H1 (cell line): ENCODE results near the gene CGNL1. TPM values are rescaled to one million over a fixed set of nuclear protein-coding genes. Genes with fewer than 3 reads are reported as not detected.

Source experiments
- CTCF ChIA-PET: fragments of 300-600 bp; sonication (Branson Sonifier 250); formaldehyde crosslinking; loops from one replicate; lab custom pipeline; 2021; ENCODE audit not compliant: partially characterized antibody; lab: Charles Lee
- POLR2A ChIA-PET: fragments of 300-600 bp; sonication (Branson Sonifier 250); formaldehyde crosslinking; loops from one replicate; lab custom pipeline; 2021; ENCODE audit warnings: inconsistent platforms; ENCODE audit not compliant: partially characterized antibody; lab: Charles Lee
- DNase-seq, 2 experiments: peaks; one replicate each; pipeline versions ENCODE4 v3.0.0 to v3.0.0-alpha.2; 2010 to 2022; ENCODE audit warnings: low spot score in 2 of 2, low read depth in 1 of 2, mixed read lengths in 1 of 2
- FAIRE-seq: peaks from 2 replicates; lab custom pipeline; 2011; peaks lifted over from hg19 to GRCh38; lab: Jason Lieb, UNC
- H2AFZ ChIP-seq: 2 replicates; pipeline ENCODE4 v1.8.1; 2012; ENCODE audit warnings: low read length, inconsistent platforms
- H2AK5ac ChIP-seq: 2 replicates; pipeline ENCODE4 v1.6.1; 2013; ENCODE audit warnings: low read depth, low read length
- H2BK120ac ChIP-seq: replicated peaks from 2 replicates; pipeline ENCODE3; 2013; ENCODE audit warnings: low read depth, low read length, inconsistent platforms
- H2BK12ac ChIP-seq: 2 replicates; pipeline ENCODE4 v1.6.1; 2013; ENCODE audit warnings: low read depth, low read length
- H2BK15ac ChIP-seq: 2 replicates; pipeline ENCODE4 v1.6.1; 2013; ENCODE audit warnings: low read length
- H2BK20ac ChIP-seq: 2 replicates; pipeline ENCODE4 v1.6.1; 2013; ENCODE audit warnings: low read length
- H2BK5ac ChIP-seq: 2 replicates; pipeline ENCODE4 v1.6.1; 2013; ENCODE audit warnings: low read depth, low read length
- H3K14ac ChIP-seq: 2 replicates; pipeline ENCODE4 v1.6.1; 2013; ENCODE audit warnings: inconsistent platforms; ENCODE audit not compliant: insufficient read length
- H3K18ac ChIP-seq: 2 replicates; pipeline ENCODE4 v1.6.1; 2013; ENCODE audit warnings: low read length; ENCODE audit errors: extremely low read depth
- H3K23ac ChIP-seq: 2 replicates; pipeline ENCODE4 v1.6.1; 2013; ENCODE audit warnings: inconsistent platforms; ENCODE audit not compliant: insufficient read length
- H3K23me2 ChIP-seq: 2 replicates; pipeline ENCODE4 v1.6.1; 2013; ENCODE audit warnings: low read depth, low read length
- H3K27ac ChIP-seq: 2 replicates; pipeline ENCODE4 v1.6.1; 2011; ENCODE audit warnings: low read depth, low read length, inconsistent platforms
- H3K27me3 ChIP-seq, 4 experiments: replicated peaks in 1 of 4; 1 replicate in 1 of 4; 2 replicates in 3 of 4; pipeline versions ENCODE4 v1.6.1 to v1.8.1; 2011 to 2013; ENCODE audit warnings: low read length in 3 of 4, mild to moderate bottlenecking in 3 of 4, inconsistent platforms in 2 of 4, mixed read lengths in 2 of 4, moderate library complexity in 1 of 4; ENCODE audit not compliant: control insufficient read depth in 3 of 4, insufficient read depth in 3 of 4; ENCODE audit errors: extremely low read depth in 1 of 4
- H3K36me3 ChIP-seq, 4 experiments: 2 replicates each; pipeline versions ENCODE4 v1.6.1 to v1.8.1; 2011 to 2013; ENCODE audit warnings: mild to moderate bottlenecking in 4 of 4, low read length in 3 of 4, moderate library complexity in 2 of 4, control low read depth in 1 of 4, inconsistent platforms in 1 of 4; ENCODE audit not compliant: insufficient read depth in 4 of 4, control insufficient read depth in 2 of 4
- H3K4ac ChIP-seq: replicated peaks from 2 replicates; pipeline ENCODE3; 2013; ENCODE audit warnings: low read length, low read depth, mixed read lengths, inconsistent platforms; ENCODE audit not compliant: insufficient read length
- H3K4me1 ChIP-seq, 4 experiments: replicated peaks in 1 of 4; 1 replicate in 1 of 4; 2 replicates in 3 of 4; pipeline versions ENCODE4 v1.6.1 to v1.8.1; 2011 to 2013; ENCODE audit warnings: low read length in 3 of 4, inconsistent platforms in 2 of 4, mixed read lengths in 1 of 4; ENCODE audit not compliant: insufficient read depth in 4 of 4, control insufficient read depth in 3 of 4
- H3K4me2 ChIP-seq, 2 experiments: 2 replicates each; pipeline versions ENCODE4 v1.6.1 to v1.8.1; 2011 to 2013; ENCODE audit warnings: low read depth in 2 of 2, low read length in 2 of 2, control low read depth in 1 of 2, inconsistent platforms in 1 of 2, mild to moderate bottlenecking in 1 of 2; ENCODE audit not compliant: insufficient read depth in 1 of 2
- H3K4me3 ChIP-seq, 4 experiments: fragments of 200-600, 300-600 bp in 1 of 4; sonication (generic), shearing (Covaris generic), sonication (Bioruptor Twin) in 1 of 4; 2 replicates each; pipeline versions ENCODE4 v1.5.1 to v1.8.1; 2011 to 2016; ENCODE audit warnings: low read length in 4 of 4, low read depth in 3 of 4, control low read depth in 2 of 4, inconsistent platforms in 2 of 4, mild to moderate bottlenecking in 2 of 4, mixed read lengths in 1 of 4, moderate library complexity in 1 of 4; ENCODE audit not compliant: insufficient read depth in 2 of 4; ENCODE audit errors: extremely low read depth in 1 of 4
- H3K56ac ChIP-seq: replicated peaks from 2 replicates; pipeline ENCODE3; 2013; ENCODE audit warnings: low read depth, mild to moderate bottlenecking, mixed read lengths, low read length, inconsistent platforms; ENCODE audit not compliant: insufficient read length
- H3K79me1 ChIP-seq: 2 replicates; pipeline ENCODE4 v1.6.1; 2013; ENCODE audit warnings: low read depth, low read length, control low read depth
- H3K79me2 ChIP-seq, 2 experiments: 2 replicates each; pipeline versions ENCODE4 v1.6.1 to v1.8.1; 2012 to 2013; ENCODE audit warnings: low read length in 2 of 2, mild to moderate bottlenecking in 2 of 2, inconsistent platforms in 1 of 2; ENCODE audit not compliant: insufficient read depth in 2 of 2, control insufficient read depth in 1 of 2
- H3K9ac ChIP-seq, 4 experiments: replicated peaks in 1 of 4; 1 replicate in 1 of 4; 2 replicates in 3 of 4; pipeline versions ENCODE4 v1.6.1 to v1.8.1; 2011 to 2013; ENCODE audit warnings: low read depth in 3 of 4, low read length in 3 of 4, control low read depth in 2 of 4, mild to moderate bottlenecking in 2 of 4, moderate library complexity in 2 of 4, inconsistent platforms in 1 of 4; ENCODE audit errors: extremely low read depth in 1 of 4
- H3K9me3 ChIP-seq, 2 experiments: 2 replicates each; pipeline versions ENCODE4 v1.6.1 to v1.8.1; 2012 to 2013; ENCODE audit warnings: mild to moderate bottlenecking in 2 of 2, moderate library complexity in 2 of 2, control low read depth in 1 of 2, inconsistent platforms in 1 of 2, low read depth in 1 of 2, low read length in 1 of 2, mixed read lengths in 1 of 2; ENCODE audit not compliant: insufficient read depth in 2 of 2
- H4K20me1 ChIP-seq, 2 experiments: replicated peaks in 1 of 2; 2 replicates each; pipeline versions ENCODE3 to v1.8.1; 2011 to 2013; ENCODE audit warnings: inconsistent platforms in 2 of 2, low read length in 2 of 2, mild to moderate bottlenecking in 1 of 2; ENCODE audit not compliant: insufficient read depth in 2 of 2, control insufficient read depth in 1 of 2
- H4K5ac ChIP-seq: 2 replicates; pipeline ENCODE4 v1.6.1; 2013; ENCODE audit warnings: low read length, low read depth, mixed read lengths, inconsistent platforms; ENCODE audit not compliant: insufficient read length
- H4K8ac ChIP-seq: 2 replicates; pipeline ENCODE4 v1.8.0; 2013; ENCODE audit warnings: mild to moderate bottlenecking, moderate library complexity, low read length, inconsistent platforms; ENCODE audit not compliant: insufficient read depth; ENCODE audit errors: extremely low read depth
- H4K91ac ChIP-seq: replicated peaks from 2 replicates; pipeline ENCODE3; 2013; ENCODE audit warnings: low read length, mixed read lengths, inconsistent platforms; ENCODE audit not compliant: insufficient read length
- CTBP2 ChIP-seq: IDR thresholded peaks from 2 replicates; pipeline ENCODE4 v1.7.0; 2011; ENCODE audit warnings: borderline replicate concordance, mild to moderate bottlenecking, moderate library complexity, mixed read lengths, low read length; ENCODE audit not compliant: insufficient read depth, insufficient read length
- KDM1A ChIP-seq: fragments of 200-600, 300-600 bp; sonication (generic); IDR thresholded peaks from 2 replicates; pipeline ENCODE4 v1.7.1; 2016; ENCODE audit warnings: mild to moderate bottlenecking, low read length, borderline replicate concordance
- MAFK ChIP-seq: IDR thresholded peaks from 2 replicates; pipeline ENCODE4 v1.6.1; 2012; ENCODE audit warnings: low read depth, mild to moderate bottlenecking, improper control_type of control experiment, low read length
- SIX5 ChIP-seq: IDR thresholded peaks from 2 replicates; pipeline ENCODE4 v1.6.1; 2011; ENCODE audit warnings: mild to moderate bottlenecking, low read depth, low read length
- WGBS, 2 experiments: shearing (Covaris generic) in 1 of 2; methylation state at CpG; one replicate each; pipeline versions ENCODE4 v1.1.6 to v1.1.7; 2013 to 2015; ENCODE audit warnings: low lambda C conversion rate in 2 of 2, mixed read lengths in 2 of 2, inconsistent platforms in 1 of 2, low coverage in 1 of 2, missing lambda C conversion rate in 1 of 2; ENCODE audit not compliant: insufficient replicate concordance in 2 of 2, insufficient coverage in 1 of 2, insufficient read length in 1 of 2; ENCODE audit errors: extremely low coverage in 1 of 2, missing lambda C conversion rate in 1 of 2; 5-methylcytosine and 5-hydroxymethylcytosine counted together
- polyA plus RNA-seq, 7 experiments: library from polyadenylated mRNA; depleted of rRNA in 3 of 7; stranded (reverse) in 5 of 7; unstranded in 2 of 7; fragments of >200 nt in 5 of 7; fragments of 200-250 nt in 2 of 7; gene quantifications; 1 replicate in 5 of 7; 2 replicates in 1 of 7; 4 replicates in 1 of 7; pipeline versions ENCODE4 v1.2.1 to v1.2.3, GENCODE V29; 2011 to 2013; ENCODE audit warnings: missing spikeins in 2 of 7, mixed read lengths in 2 of 7
- total RNA-seq: library from RNA; stranded (reverse); fragmentation: NEBNext Ultra II Directional; extraction: Animal tissue kit (Norgen Biotek cat#: 25700); gene quantifications from 2 replicates; pipeline ENCODE4 v1.2.1, GENCODE V29; 2021
- TF ChIP-seq, protein P1 (sequence below), 3 experiments: IDR thresholded peaks; 1 replicate in 2 of 3; 2 replicates in 1 of 3; pipeline versions ENCODE4 v1.5.1 to v1.6.1; 2011; ENCODE audit warnings: low read length in 3 of 3, mild to moderate bottlenecking in 3 of 3, inconsistent platforms in 2 of 3, low read depth in 1 of 3, moderate library complexity in 1 of 3; ENCODE audit not compliant: insufficient read depth in 1 of 3; ENCODE audit errors: control extremely low read depth in 1 of 3

CGNL1 gene
- total and polyA plus RNA-seq, 2 of the 8 experiments (the other 6 are each of a cell fraction or from before 2014, with no cell fraction given): 21.8 to 75.6 TPM

DNA sequence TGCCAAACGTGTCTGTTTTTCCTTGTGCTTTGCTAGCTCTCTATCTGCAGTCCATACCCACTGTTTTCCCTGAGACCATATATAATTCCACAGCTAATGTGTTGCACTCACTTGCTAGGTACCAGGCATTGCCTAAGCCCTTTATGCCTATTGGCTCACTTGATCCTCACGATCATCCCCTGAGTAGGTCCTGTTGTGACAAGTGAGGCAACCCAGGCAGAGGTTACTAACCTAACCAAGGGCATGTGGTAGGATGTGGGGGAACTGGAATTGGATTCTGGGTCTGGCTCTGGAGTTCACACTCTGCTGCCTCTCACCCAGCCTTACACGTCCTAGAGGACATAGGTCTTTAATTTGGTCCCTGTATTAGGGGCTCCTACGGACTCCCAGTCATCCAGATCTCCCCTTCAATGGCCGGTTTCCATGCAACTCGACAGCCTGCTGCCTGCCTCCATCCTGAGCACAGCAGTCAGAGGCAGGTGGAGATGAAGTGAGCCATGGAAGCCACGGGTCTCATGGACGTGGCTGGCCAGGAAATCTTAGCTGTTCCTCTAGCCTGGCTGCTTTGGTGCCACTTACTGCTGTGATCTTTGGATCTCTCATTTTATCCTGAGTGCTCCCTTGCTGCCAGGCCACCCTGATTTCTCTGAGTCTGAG lies 176.5 kb downstream of the CGNL1 start:
- POLR2A ChIA-PET: interaction anchor here (1.0 to 1.5 kb wide), 3 partner anchors 19 to 83 kb away, joined by 3 to 5 read pairs (median 3); no protein-coding TSS in a partner anchor
- Histone ChIP-seq H3K79me1 (no peaks in the 10 kb centered on the region), H3K36me3 (peaks cover 9 to 27% (median 18%) of the 10 kb centered on the region in 4 experiments; a peak in 7 of 8 replicates), H3K9ac (no peak overlapping the region), H3K4me2 (no peak overlapping the region), H4K8ac (no peak overlapping the region), H3K27me3 (no peaks in the 10 kb centered on the region), H3K79me2 (no peaks in the 10 kb centered on the region), H4K91ac (no peak overlapping the region), H2BK120ac (no peak overlapping the region), H3K27ac (0 out of 2 replicates have a peak overlapping the region, but pooled peaks have one; percentile 31), H2BK20ac (no peak overlapping the region), H2BK15ac (no peak overlapping the region), H3K56ac (no peak overlapping the region), H3K4me3 (no peak overlapping the region), H3K23ac (no peak overlapping the region), H2AFZ (no peak overlapping the region), H2BK5ac (peak overlapping the region; percentile 76; the same call in 1 of the 2 replicates), H3K18ac (no peak overlapping the region; the same call in 1 of the 2 replicates), H3K9me3 (no peaks in the 10 kb centered on the region), H4K5ac (no peak overlapping the region), H3K23me2 (no peaks in the 10 kb centered on the region), H3K4me1 (peaks cover 0 to 13% (median 5%) of the 10 kb centered on the region in 4 experiments; a peak in 6 of 7 replicates), H3K14ac (no peak overlapping the region), H2AK5ac (0 out of 2 replicates have a peak overlapping the region, but pooled peaks have one; percentile 20), H2BK12ac (peak overlapping the region; percentile 10; the same call in 1 of the 2 replicates), H4K20me1 (no peaks in the 10 kb centered on the region), H3K4ac (no peak overlapping the region)
- no peak for FAIRE-seq
- DNase-seq: no peak
- CTCF ChIA-PET: interaction anchor here (0.6 to 4.0 kb wide), 14 partner anchors 7 to 916 kb away, joined by 3 to 18 read pairs (median 4); no protein-coding TSS in a partner anchor
- WGBS, 2 experiments: 87% methylated on average over 8 of the region's 8 CpGs; no CpG with 5 or more reads in 1 of the 2 experiments
- no peak for TF ChIP-seq CTBP2
- no peak for TF ChIP-seq KDM1A
- TF ChIP-seq SIX5: no peak
- TF ChIP-seq, protein P1, sequence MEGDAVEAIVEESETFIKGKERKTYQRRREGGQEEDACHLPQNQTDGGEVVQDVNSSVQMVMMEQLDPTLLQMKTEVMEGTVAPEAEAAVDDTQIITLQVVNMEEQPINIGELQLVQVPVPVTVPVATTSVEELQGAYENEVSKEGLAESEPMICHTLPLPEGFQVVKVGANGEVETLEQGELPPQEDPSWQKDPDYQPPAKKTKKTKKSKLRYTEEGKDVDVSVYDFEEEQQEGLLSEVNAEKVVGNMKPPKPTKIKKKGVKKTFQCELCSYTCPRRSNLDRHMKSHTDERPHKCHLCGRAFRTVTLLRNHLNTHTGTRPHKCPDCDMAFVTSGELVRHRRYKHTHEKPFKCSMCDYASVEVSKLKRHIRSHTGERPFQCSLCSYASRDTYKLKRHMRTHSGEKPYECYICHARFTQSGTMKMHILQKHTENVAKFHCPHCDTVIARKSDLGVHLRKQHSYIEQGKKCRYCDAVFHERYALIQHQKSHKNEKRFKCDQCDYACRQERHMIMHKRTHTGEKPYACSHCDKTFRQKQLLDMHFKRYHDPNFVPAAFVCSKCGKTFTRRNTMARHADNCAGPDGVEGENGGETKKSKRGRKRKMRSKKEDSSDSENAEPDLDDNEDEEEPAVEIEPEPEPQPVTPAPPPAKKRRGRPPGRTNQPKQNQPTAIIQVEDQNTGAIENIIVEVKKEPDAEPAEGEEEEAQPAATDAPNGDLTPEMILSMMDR (IDR thresholded peaks at IDR 0.05; ENCODE audit: control extremely low read depth in 1 of 3, insufficient read depth in 1 of 3, low read depth in 1 of 3, low read length in 3 of 3): no peak
- no peak for TF ChIP-seq MAFK
